ENCODE measurements around the gene MTX2.
"Not testable (repeated sequence)": the region's sequence is repeated elsewhere in the genome, so short reads cannot be mapped to it uniquely, and the experiment has no call there.

The MTX2 gene

GRCh38 chr2:176291335-176291734, 22.1 kb downstream of the MTX2 start:
- no peak for DNase-seq

- DNase-seq = no peak
Observed at GRCh38 chr2:176291809-176292283, 22.6 kb downstream of the MTX2 start.

- DNase-seq = no peak
Observed at GRCh38 chr2:176292608-176293007, 23.4 kb downstream of the MTX2 start.

- DNase-seq = no peak
Observed at GRCh38 chr2:176293334-176293733, 24.1 kb downstream of the MTX2 start.

GRCh38 chr2:176297067-176297466, 27.8 kb downstream of the MTX2 start:
- DNase-seq = no peak

- DNase-seq = no peak
Observed at GRCh38 chr2:176297737-176298136, 28.5 kb downstream of the MTX2 start.

- not testable (repeated sequence) for DNase-seq
Observed at GRCh38 chr2:176306020-176306419, 36.8 kb downstream of the MTX2 start.

- no peak for DNase-seq
Observed at GRCh38 chr2:176317199-176317598, 48.0 kb downstream of the MTX2 start.

- no peak for DNase-seq
Observed at GRCh38 chr2:176317623-176318065, 48.4 kb downstream of the MTX2 start.

- DNase-seq = no peak
Observed at GRCh38 chr2:176321916-176322315, 52.7 kb downstream of the MTX2 start.

GRCh38 chr2:176324862-176325261, 55.6 kb downstream of the MTX2 start:
- DNase-seq = no peak

- no peak for DNase-seq
Observed at GRCh38 chr2:176325732-176326131, 56.5 kb downstream of the MTX2 start.

- no peak for DNase-seq
Observed at GRCh38 chr2:176328149-176328548, 58.9 kb downstream of the MTX2 start.

- DNase-seq = no peak
Observed at GRCh38 chr2:176330612-176331011, 61.4 kb downstream of the MTX2 start.

GRCh38 chr2:176331646-176332045, 62.4 kb downstream of the MTX2 start:
- no peak for DNase-seq

- no peak for DNase-seq
Observed at GRCh38 chr2:176334729-176335128, 65.5 kb downstream of the MTX2 start.

GRCh38 chr2:176338395-176338794, 69.2 kb downstream of the MTX2 start:
- DNase-seq = no peak

- no peak for DNase-seq
Observed at GRCh38 chr2:176339208-176339607, 70.0 kb downstream of the MTX2 start.

- no peak for DNase-seq
Observed at GRCh38 chr2:176356251-176356650, 87.0 kb downstream of the MTX2 start.

- DNase-seq = no peak
Observed at GRCh38 chr2:176364273-176364977, 95.2 kb downstream of the MTX2 start.

GRCh38 chr2:176368349-176368748, 99.1 kb downstream of the MTX2 start:
- DNase-seq = no peak

GRCh38 chr2:176370467-176371171, 101.4 kb downstream of the MTX2 start:
- no peak for DNase-seq

GRCh38 chr2:176373155-176373554, 103.9 kb downstream of the MTX2 start:
- not testable (repeated sequence) for DNase-seq

- DNase-seq = no peak
Observed at GRCh38 chr2:176378323-176378722, 109.1 kb downstream of the MTX2 start.
